K562 (cell line): ENCODE data around the gene CTNNB1. TPM values are rescaled to one million over a fixed set of nuclear protein-coding genes. Genes with fewer than 3 reads are reported as not detected.

Experiments used
- ARID1B ChIP-seq: fragments of 450-650 bp; IDR thresholded peaks from 2 replicates; pipeline ENCODE4 v1.6.1; 2016; ENCODE audit warnings: antibody characterized with exemption, mild to moderate bottlenecking, inconsistent platforms
- ATF3 ChIP-seq, 2 experiments: fragments of 450-650 bp in 1 of 2; sonication (generic) in 1 of 2; formaldehyde crosslinking in 1 of 2; IDR thresholded peaks in 1 of 2; conservative IDR thresholded peaks in 1 of 2; 2 replicates each; pipeline versions ENCODE4 v1.6.1 to v1.8.1; 2016 to 2023; ENCODE audit warnings: mild to moderate bottlenecking in 2 of 2, moderate library complexity in 2 of 2, inconsistent platforms in 1 of 2, missing genetic modification reagents in 1 of 2
- FOS ChIP-seq: IDR thresholded peaks from 3 replicates; pipeline ENCODE4 v1.6.1; 2011; ENCODE audit not compliant: insufficient read length; ENCODE audit errors: extremely low read depth
- HMGN3 ChIP-seq: IDR thresholded peaks from 2 replicates; pipeline ENCODE4 v1.6.1; 2011; ENCODE audit warnings: borderline replicate concordance, low read depth, mild to moderate bottlenecking, mixed read lengths, low read length; ENCODE audit not compliant: insufficient read length; ENCODE audit errors: extremely low read depth
- IRF9 ChIP-seq: fragments of 450-650 bp; IDR thresholded peaks from 2 replicates; pipeline ENCODE4 v1.6.1; 2016; ENCODE audit warnings: missing biosample characterization, missing genetic modification characterization
- MCM2 ChIP-seq: fragments of 450-650 bp; IDR thresholded peaks from 2 replicates; pipeline ENCODE4 v1.6.1; 2017; ENCODE audit warnings: low read depth, mild to moderate bottlenecking
- MCM5 ChIP-seq: fragments of 450-650 bp; IDR thresholded peaks from 2 replicates; pipeline ENCODE4 v1.6.1; 2016; ENCODE audit warnings: low read depth
- MEF2D ChIP-seq: conservative IDR thresholded peaks from 2 replicates; pipeline ENCODE4 v1.6.1; 2016; ENCODE audit warnings: low read depth, missing genetic modification characterization, missing compliant biosample characterization
- NFRKB ChIP-seq: fragments of 450-650 bp; IDR thresholded peaks from 2 replicates; pipeline ENCODE4 v1.6.1; 2016; ENCODE audit warnings: low read depth
- POLR3A ChIP-seq: IDR thresholded peaks from 2 replicates; pipeline ENCODE4 v1.6.1; 2011; ENCODE audit warnings: borderline replicate concordance, mild to moderate bottlenecking, moderate library complexity; ENCODE audit not compliant: insufficient read length, insufficient read depth; ENCODE audit errors: extremely low read depth
- RNF2 ChIP-seq: sonication (generic); IDR thresholded peaks from 2 replicates; pipeline ENCODE4 v1.6.1; 2016
- SAFB ChIP-seq: fragments of 200-400 bp; formaldehyde crosslinking; IDR thresholded peaks from 2 replicates; pipeline ENCODE4 v1.6.1; 2017; ENCODE audit warnings: low read depth, low read length, borderline replicate concordance
- SIX5 ChIP-seq, 2 experiments: IDR thresholded peaks; 2 replicates each; pipeline ENCODE4 v1.6.1; 2011; ENCODE audit warnings: low read length in 2 of 2, borderline replicate concordance in 1 of 2, low read depth in 1 of 2, mild to moderate bottlenecking in 1 of 2, moderate library complexity in 1 of 2; ENCODE audit not compliant: insufficient read depth in 1 of 2
- THAP12 ChIP-seq: fragments of 250-450 bp; sonication (Bioruptor Pico); IDR thresholded peaks from 2 replicates; pipeline ENCODE4 v1.9.0; 2021; ENCODE audit warnings: mild to moderate bottlenecking, inconsistent platforms
- ZBTB7A ChIP-seq: IDR thresholded peaks from 2 replicates; pipeline ENCODE4 v1.6.1; 2011; ENCODE audit warnings: low read depth, mild to moderate bottlenecking, low read length, moderate library complexity, borderline replicate concordance; ENCODE audit not compliant: control insufficient read depth
- ZC3H4 ChIP-seq: sonication (generic); formaldehyde crosslinking; IDR thresholded peaks from 2 replicates; pipeline ENCODE4 v1.9.0; 2021; ENCODE audit warnings: missing genetic modification reagents, borderline replicate concordance
- ZNF197 ChIP-seq: fragments of 200-800 bp; sonication (Bioruptor generic); IDR thresholded peaks from 2 replicates; pipeline ENCODE4 v1.6.1; 2016; ENCODE audit warnings: low read depth, missing genetic modification characterization, missing compliant biosample characterization
- ZNF592 ChIP-seq: fragments of 450-650 bp; IDR thresholded peaks from 2 replicates; pipeline ENCODE4 v1.6.1; 2017; ENCODE audit warnings: antibody characterized with exemption, mild to moderate bottlenecking
- polyA plus RNA-seq, 8 experiments: library from polyadenylated mRNA; depleted of rRNA in 4 of 8; stranded (reverse) in 5 of 8; unstranded in 3 of 8; fragments of >200 nt; fragmentation: Nextera tagmentation in 2 of 8; fragmentation: Illumina TruSeq in 1 of 8; extraction: Ambion mirVana in 2 of 8; extraction: Trizol in 1 of 8; gene quantifications; 2 replicates each; pipeline versions ENCODE4 v1.2.1 to v1.2.3, GENCODE V29; 2011 to 2014; ENCODE audit warnings: inconsistent platforms in 1 of 8, missing spikeins in 1 of 8
- total RNA-seq, 7 experiments: library from RNA; depleted of rRNA in 6 of 7; stranded (reverse); fragments of >200 nt in 6 of 7; fragmentation: Illumina TruSeq in 2 of 7; extraction: Trizol in 2 of 7; gene quantifications; 2 replicates each; pipeline versions ENCODE4 v1.2.1 to v1.2.3, GENCODE V29; 2011 to 2021; ENCODE audit warnings: low replicate concordance in 1 of 7

CTNNB1 gene
- total and polyA plus RNA-seq, 9 of the 15 experiments (the other 6 are each of a cell fraction or from before 2014, with no cell fraction given) = 44.3 to 193 (median 154) TPM

- TF ChIP-seq ZNF592 (no peak), FOS (peak; percentile 77), POLR3A (no peak), NFRKB (no peak), ZC3H4 (no peak), ZNF197 (CRISPR knock-in tag) (no peak), ZBTB7A (no peak), ARID1B (peak; percentile 92), MCM2 (no peak), SAFB (no peak), HMGN3 (no peak), RNF2 (0 out of 2 replicates have a peak, but pooled peaks have one; percentile 36), THAP12 (no peak), IRF9 (tag) (no peak), SIX5 (IDR thresholded peaks at IDR 0.05; ENCODE audit: borderline replicate concordance in 1 of 2, insufficient read depth in 1 of 2, low read depth in 1 of 2, low read length in 2 of 2) (peak in 1 of 2 experiments; percentile 18; a peak in 1 of 4 replicates), MEF2D (no peak), ATF3 (IDR thresholded peaks at IDR 0.05) (peak; percentile 95), ATF3 (CRISPR knock-in tag; conservative IDR thresholded peaks at IDR 0.05) (peak; percentile 50; the same call in 1 of the 2 replicates), MCM5 (no peak)
Measured at GRCh38 chr3:41267975-41268640, 68.8 kb downstream of the CTNNB1 start (continued).
